HCT116 (cell line): Measurements from ENCODE around the gene KIAA2012. TPM values are rescaled to one million over a fixed set of nuclear protein-coding genes. Genes with fewer than 3 reads are reported as not detected.

Experiments used
- ATAC-seq: fragments of 200-7000 bp; cut with Tn5 transposase; 2 replicates; pipeline ENCODE4 v1.9.1; 2020; ENCODE audit warnings: mild to moderate bottlenecking, moderate library complexity
- BruUV-seq: library from RNA; stranded (reverse); fragments of 400-500 nt; replicated peaks from 2 replicates; lab custom pipeline; 2021; lab: Mats Ljungman, UMichigan
- CTCF ChIA-PET: fragments of 300-600 bp; sonication (Branson Sonifier 250); formaldehyde crosslinking; loops from one replicate; lab custom pipeline; 2021; ENCODE audit warnings: antibody characterized with exemption; lab: Charles Lee
- POLR2A ChIA-PET: fragments of 300-600, 350-600 bp; sonication (Branson Sonifier 250); formaldehyde crosslinking; loops from one replicate; lab custom pipeline; 2021; ENCODE audit warnings: antibody characterized with exemption; lab: Charles Lee
- RAD21 ChIA-PET, 2 experiments: fragments of 300-600 bp; sonication (Branson Sonifier 250); formaldehyde crosslinking; loops; one replicate each; lab custom pipeline; 2023; ENCODE audit warnings: low total read pairs in 2 of 2; ENCODE audit not compliant: uncharacterized antibody in 2 of 2, unreplicated experiment in 2 of 2, low non-redundant PET in 1 of 2; lab: Charles Lee
- DNase-seq: peaks from one replicate; pipeline ENCODE4 v3.0.0-alpha.2; 2010; ENCODE audit warnings: low read depth, low spot score
- H2AFZ ChIP-seq: fragments of 200-600 bp; shearing (Covaris generic), sonication (generic); 2 replicates; pipeline ENCODE4 v1.6.1; 2017; ENCODE audit warnings: low read depth, mixed run types, mixed read lengths, antibody characterized with exemption, low read length; ENCODE audit not compliant: poor library complexity, severe bottlenecking
- H3K27ac ChIP-seq: 2 replicates; pipeline ENCODE4 v1.5.1; 2012; ENCODE audit warnings: low read depth, low read length
- H3K27me3 ChIP-seq: fragments of 200-600 bp; sonication (generic); 2 replicates; pipeline ENCODE4 v1.6.1; 2016; ENCODE audit warnings: mixed run types, low read length, mixed read lengths; ENCODE audit not compliant: insufficient read depth
- H3K36me3 ChIP-seq, 2 experiments: fragments of 200-500 bp in 1 of 2; fragments of 200-600 bp in 1 of 2; sonication (Bioruptor generic) in 1 of 2; sonication (generic) in 1 of 2; 2 replicates each; pipeline versions ENCODE4 v1.5.1 to v1.6.1; 2014 to 2016; ENCODE audit warnings: low read length in 2 of 2, inconsistent platforms in 1 of 2, mixed read lengths in 1 of 2, mixed run types in 1 of 2; ENCODE audit not compliant: insufficient read depth in 2 of 2, control insufficient read depth in 1 of 2
- H3K4me1 ChIP-seq, 2 experiments: fragments of 200-600 bp in 1 of 2; sonication (generic) in 1 of 2; 2 replicates each; pipeline versions ENCODE4 v1.5.1 to v1.6.1; 2012 to 2017; ENCODE audit warnings: low read length in 2 of 2, inconsistent platforms in 1 of 2, mild to moderate bottlenecking in 1 of 2, mixed read lengths in 1 of 2, mixed run types in 1 of 2, moderate library complexity in 1 of 2; ENCODE audit not compliant: insufficient read depth in 2 of 2, control insufficient read depth in 1 of 2
- H3K4me2 ChIP-seq: fragments of 200-600 bp; sonication (generic); 2 replicates; pipeline ENCODE4 v1.6.1; 2017; ENCODE audit warnings: mixed run types, low read length, mixed read lengths
- H3K4me3 ChIP-seq, 2 experiments: fragments of 200-600 bp in 1 of 2; sonication (generic) in 1 of 2; replicated peaks in 1 of 2; 2 replicates each; pipeline ENCODE4 v1.5.1; 2011 to 2016; ENCODE audit warnings: low read length in 2 of 2, control low read depth in 1 of 2, low read depth in 1 of 2, mild to moderate bottlenecking in 1 of 2, mixed read lengths in 1 of 2, mixed run types in 1 of 2
- H3K79me2 ChIP-seq: fragments of 200-600 bp; sonication (generic); 2 replicates; pipeline ENCODE4 v1.6.1; 2017; ENCODE audit warnings: mild to moderate bottlenecking, mixed run types, low read length, moderate library complexity, mixed read lengths; ENCODE audit not compliant: insufficient read depth
- H3K9ac ChIP-seq: fragments of 200-600 bp; sonication (generic); 2 replicates; pipeline ENCODE4 v1.6.1; 2016; ENCODE audit warnings: low read length, mixed read lengths
- H3K9me2 ChIP-seq: fragments of 200-600 bp; sonication (generic), shearing (Covaris generic); 2 replicates; pipeline ENCODE4 v1.6.1; 2017; ENCODE audit warnings: mixed run types, mild to moderate bottlenecking, moderate library complexity; ENCODE audit not compliant: insufficient read depth
- H3K9me3 ChIP-seq, 2 experiments: fragments of 200-500 bp in 1 of 2; fragments of 200-600 bp in 1 of 2; sonication (Bioruptor generic) in 1 of 2; sonication (generic) in 1 of 2; 2 replicates each; pipeline ENCODE4 v1.6.1; 2014 to 2017; ENCODE audit warnings: low read length in 2 of 2, mixed read lengths in 2 of 2, inconsistent platforms in 1 of 2, low read depth in 1 of 2, mild to moderate bottlenecking in 1 of 2, mixed run types in 1 of 2, moderate library complexity in 1 of 2; ENCODE audit not compliant: control insufficient read depth in 1 of 2, insufficient read depth in 1 of 2
- H4K20me1 ChIP-seq: fragments of 200-600 bp; sonication (generic), shearing (Covaris generic); 2 replicates; pipeline ENCODE4 v1.6.1; 2017; ENCODE audit warnings: mixed run types, mild to moderate bottlenecking, moderate library complexity; ENCODE audit not compliant: insufficient read depth
- ATF3 ChIP-seq: IDR thresholded peaks from 2 replicates; pipeline ENCODE4 v1.6.1; 2012
- CBX3 ChIP-seq: IDR thresholded peaks from 2 replicates; pipeline ENCODE4 v1.6.1; 2012; ENCODE audit warnings: low read depth
- CEBPB ChIP-seq: IDR thresholded peaks from 2 replicates; pipeline ENCODE4 v1.6.1; 2012; ENCODE audit warnings: low read depth
- CTCF ChIP-seq, 3 experiments: fragments of 200-600 bp in 1 of 3; sonication (generic) in 1 of 3; IDR thresholded peaks in 2 of 3; conservative IDR thresholded peaks in 1 of 3; 2 replicates each; pipeline ENCODE4 v1.5.1; 2012 to 2017; ENCODE audit warnings: low read depth in 2 of 3, low read length in 2 of 3, antibody characterized with exemption in 1 of 3, borderline replicate concordance in 1 of 3, control low read depth in 1 of 3, mild to moderate bottlenecking in 1 of 3, mixed read lengths in 1 of 3, mixed run types in 1 of 3, moderate library complexity in 1 of 3; ENCODE audit not compliant: insufficient read depth in 1 of 3
- EGR1 ChIP-seq: IDR thresholded peaks from 2 replicates; pipeline ENCODE4 v1.6.1; 2012; ENCODE audit warnings: low read depth
- ELF1 ChIP-seq: IDR thresholded peaks from 2 replicates; pipeline ENCODE4 v1.6.1; 2012; ENCODE audit warnings: low read depth, borderline replicate concordance
- EZH2 ChIP-seq: fragments of 200-600 bp; sonication (generic); IDR thresholded peaks from 2 replicates; pipeline ENCODE4 v1.6.1; 2017; ENCODE audit warnings: antibody characterized with exemption, mixed run types
- EZH2phosphoT487 ChIP-seq: fragments of 200-600 bp; IDR thresholded peaks from 2 replicates; pipeline ENCODE4 v1.6.1; 2018; ENCODE audit warnings: antibody characterized with exemption, borderline replicate concordance
- FOSL1 ChIP-seq: IDR thresholded peaks from 2 replicates; pipeline ENCODE4 v1.6.1; 2012; ENCODE audit warnings: low read depth
- MAX ChIP-seq: IDR thresholded peaks from 2 replicates; pipeline ENCODE4 v1.6.1; 2012
- POLR2AphosphoS5 ChIP-seq: IDR thresholded peaks from 2 replicates; pipeline ENCODE4 v1.6.1; 2011; ENCODE audit warnings: mild to moderate bottlenecking, low read depth, low read length, moderate library complexity
- RAD21 ChIP-seq: IDR thresholded peaks from 2 replicates; pipeline ENCODE4 v1.6.1; 2012; ENCODE audit warnings: low read depth, mild to moderate bottlenecking
- REST ChIP-seq: IDR thresholded peaks from 2 replicates; pipeline ENCODE4 v1.6.1; 2012; ENCODE audit warnings: low read depth
- SIN3A ChIP-seq: IDR thresholded peaks from 2 replicates; pipeline ENCODE4 v1.6.1; 2012; ENCODE audit warnings: low read depth
- SP1 ChIP-seq: IDR thresholded peaks from 2 replicates; pipeline ENCODE4 v1.6.1; 2012; ENCODE audit warnings: low read depth
- SRF ChIP-seq: IDR thresholded peaks from 2 replicates; pipeline ENCODE4 v1.6.1; 2012; ENCODE audit warnings: low read depth
- TCF7L2 ChIP-seq: IDR thresholded peaks from 2 replicates; pipeline ENCODE4 v1.7.0; 2011; ENCODE audit warnings: borderline replicate concordance, inconsistent platforms; ENCODE audit not compliant: insufficient read depth, insufficient read length; ENCODE audit errors: extremely low read depth
- YY1 ChIP-seq: IDR thresholded peaks from 2 replicates; pipeline ENCODE4 v1.6.1; 2011; ENCODE audit warnings: low read length, low read depth, moderate library complexity, mild to moderate bottlenecking; ENCODE audit not compliant: insufficient replicate concordance; ENCODE audit errors: extremely low read depth
- intact Hi-C: fragments of 100-400 bp; cut with micrococcal nuclease; formaldehyde crosslinking; loops from 2 replicates; pipeline ENCODE4 v1.10.0; 2022
- total RNA-seq: library from RNA; stranded (reverse); gene quantifications from one replicate; pipeline ENCODE4 v1.2.1, GENCODE V29; 2021; ENCODE audit not compliant: unreplicated experiment

KIAA2012 gene
- total RNA-seq, 1 experiment from 2014 or later: not detected

GRCh38 chr2:202165945-202166344, 92.9 kb downstream of the KIAA2012 start (continued):
- TF ChIP-seq REST (no peak), ELF1 (no peak)

- Histone ChIP-seq H3K36me3 (no peaks in the 10 kb centered on the region), H3K27ac (no peak overlapping the region), H3K9ac (no peak overlapping the region), H3K79me2 (no peaks in the 10 kb centered on the region), H3K4me2 (no peak overlapping the region), H4K20me1 (no peaks in the 10 kb centered on the region), H3K9me2 (no peaks in the 10 kb centered on the region), H3K4me3 (no peak overlapping the region), H3K27me3 (no peaks in the 10 kb centered on the region), H3K9me3 (no peaks in the 10 kb centered on the region), H3K4me1 (no peaks in the 10 kb centered on the region), H2AFZ (no peak overlapping the region)
- DNase-seq (no peak), ATAC-seq (no peak)
- intact Hi-C loops: no loop called here
- TF ChIP-seq TCF7L2 (no peak), SRF (no peak), FOSL1 (no peak), SIN3A (no peak), EZH2phosphoT487 (no peak), EGR1 (no peak), YY1 (no peak), CTCF (IDR thresholded peaks at IDR 0.05 in 2 of 3, conservative IDR thresholded peaks at IDR 0.05 in 1 of 3; ENCODE audit: borderline replicate concordance in 1 of 3, insufficient read depth in 1 of 3, low read depth in 2 of 3, low read length in 2 of 3) (no peak), CEBPB (no peak), MAX (no peak), ATF3 (no peak), SP1 (no peak), RAD21 (no peak), EZH2 (no peak), POLR2AphosphoS5 (no peak), CBX3 (no peak)
- ChIA-PET POLR2A (no interaction called here), RAD21 (no interaction called here), CTCF (no interaction called here)
- no TSS peak for BruUV-seq
These were observed 96.1 kb downstream of the KIAA2012 start for GRCh38 chr2:202169131-202169530.
